HCT116 (cell line): ENCODE results near the gene CERK. TPM values are rescaled to one million over a fixed set of nuclear protein-coding genes. Genes with fewer than 3 reads are reported as not detected.

Source experiments
- ATAC-seq: fragments of 200-7000 bp; cut with Tn5 transposase; 2 replicates; pipeline ENCODE4 v1.9.1; 2020; ENCODE audit warnings: mild to moderate bottlenecking, moderate library complexity
- BruUV-seq: library from RNA; stranded (reverse); fragments of 400-500 nt; replicated peaks from 2 replicates; lab custom pipeline; 2021; lab: Mats Ljungman, UMichigan
- CTCF ChIA-PET: fragments of 300-600 bp; sonication (Branson Sonifier 250); formaldehyde crosslinking; loops from one replicate; lab custom pipeline; 2021; ENCODE audit warnings: antibody characterized with exemption; lab: Charles Lee
- POLR2A ChIA-PET: fragments of 300-600, 350-600 bp; sonication (Branson Sonifier 250); formaldehyde crosslinking; loops from one replicate; lab custom pipeline; 2021; ENCODE audit warnings: antibody characterized with exemption; lab: Charles Lee
- RAD21 ChIA-PET, 2 experiments: fragments of 300-600 bp; sonication (Branson Sonifier 250); formaldehyde crosslinking; loops; one replicate each; lab custom pipeline; 2023; ENCODE audit warnings: low total read pairs in 2 of 2; ENCODE audit not compliant: uncharacterized antibody in 2 of 2, unreplicated experiment in 2 of 2, low non-redundant PET in 1 of 2; lab: Charles Lee
- DNase-seq: peaks from one replicate; pipeline ENCODE4 v3.0.0-alpha.2; 2010; ENCODE audit warnings: low read depth, low spot score
- H2AFZ ChIP-seq: fragments of 200-600 bp; shearing (Covaris generic), sonication (generic); 2 replicates; pipeline ENCODE4 v1.6.1; 2017; ENCODE audit warnings: low read depth, mixed run types, mixed read lengths, antibody characterized with exemption, low read length; ENCODE audit not compliant: poor library complexity, severe bottlenecking
- H3K27ac ChIP-seq: 2 replicates; pipeline ENCODE4 v1.5.1; 2012; ENCODE audit warnings: low read depth, low read length
- H3K27me3 ChIP-seq: fragments of 200-600 bp; sonication (generic); 2 replicates; pipeline ENCODE4 v1.6.1; 2016; ENCODE audit warnings: mixed run types, low read length, mixed read lengths; ENCODE audit not compliant: insufficient read depth
- H3K36me3 ChIP-seq, 2 experiments: fragments of 200-500 bp in 1 of 2; fragments of 200-600 bp in 1 of 2; sonication (Bioruptor generic) in 1 of 2; sonication (generic) in 1 of 2; 2 replicates each; pipeline versions ENCODE4 v1.5.1 to v1.6.1; 2014 to 2016; ENCODE audit warnings: low read length in 2 of 2, inconsistent platforms in 1 of 2, mixed read lengths in 1 of 2, mixed run types in 1 of 2; ENCODE audit not compliant: insufficient read depth in 2 of 2, control insufficient read depth in 1 of 2
- H3K4me1 ChIP-seq, 2 experiments: fragments of 200-600 bp in 1 of 2; sonication (generic) in 1 of 2; 2 replicates each; pipeline versions ENCODE4 v1.5.1 to v1.6.1; 2012 to 2017; ENCODE audit warnings: low read length in 2 of 2, inconsistent platforms in 1 of 2, mild to moderate bottlenecking in 1 of 2, mixed read lengths in 1 of 2, mixed run types in 1 of 2, moderate library complexity in 1 of 2; ENCODE audit not compliant: insufficient read depth in 2 of 2, control insufficient read depth in 1 of 2
- H3K4me2 ChIP-seq: fragments of 200-600 bp; sonication (generic); 2 replicates; pipeline ENCODE4 v1.6.1; 2017; ENCODE audit warnings: mixed run types, low read length, mixed read lengths
- H3K4me3 ChIP-seq, 2 experiments: fragments of 200-600 bp in 1 of 2; sonication (generic) in 1 of 2; replicated peaks in 1 of 2; 2 replicates each; pipeline ENCODE4 v1.5.1; 2011 to 2016; ENCODE audit warnings: low read length in 2 of 2, control low read depth in 1 of 2, low read depth in 1 of 2, mild to moderate bottlenecking in 1 of 2, mixed read lengths in 1 of 2, mixed run types in 1 of 2
- H3K79me2 ChIP-seq: fragments of 200-600 bp; sonication (generic); 2 replicates; pipeline ENCODE4 v1.6.1; 2017; ENCODE audit warnings: mild to moderate bottlenecking, mixed run types, low read length, moderate library complexity, mixed read lengths; ENCODE audit not compliant: insufficient read depth
- H3K9ac ChIP-seq: fragments of 200-600 bp; sonication (generic); 2 replicates; pipeline ENCODE4 v1.6.1; 2016; ENCODE audit warnings: low read length, mixed read lengths
- H3K9me2 ChIP-seq: fragments of 200-600 bp; sonication (generic), shearing (Covaris generic); 2 replicates; pipeline ENCODE4 v1.6.1; 2017; ENCODE audit warnings: mixed run types, mild to moderate bottlenecking, moderate library complexity; ENCODE audit not compliant: insufficient read depth
- H3K9me3 ChIP-seq, 2 experiments: fragments of 200-500 bp in 1 of 2; fragments of 200-600 bp in 1 of 2; sonication (Bioruptor generic) in 1 of 2; sonication (generic) in 1 of 2; 2 replicates each; pipeline ENCODE4 v1.6.1; 2014 to 2017; ENCODE audit warnings: low read length in 2 of 2, mixed read lengths in 2 of 2, inconsistent platforms in 1 of 2, low read depth in 1 of 2, mild to moderate bottlenecking in 1 of 2, mixed run types in 1 of 2, moderate library complexity in 1 of 2; ENCODE audit not compliant: control insufficient read depth in 1 of 2, insufficient read depth in 1 of 2
- H4K20me1 ChIP-seq: fragments of 200-600 bp; sonication (generic), shearing (Covaris generic); 2 replicates; pipeline ENCODE4 v1.6.1; 2017; ENCODE audit warnings: mixed run types, mild to moderate bottlenecking, moderate library complexity; ENCODE audit not compliant: insufficient read depth
- ATF3 ChIP-seq: IDR thresholded peaks from 2 replicates; pipeline ENCODE4 v1.6.1; 2012
- CBX3 ChIP-seq: IDR thresholded peaks from 2 replicates; pipeline ENCODE4 v1.6.1; 2012; ENCODE audit warnings: low read depth
- CEBPB ChIP-seq: IDR thresholded peaks from 2 replicates; pipeline ENCODE4 v1.6.1; 2012; ENCODE audit warnings: low read depth
- ELF1 ChIP-seq: IDR thresholded peaks from 2 replicates; pipeline ENCODE4 v1.6.1; 2012; ENCODE audit warnings: low read depth, borderline replicate concordance
- EZH2phosphoT487 ChIP-seq: fragments of 200-600 bp; IDR thresholded peaks from 2 replicates; pipeline ENCODE4 v1.6.1; 2018; ENCODE audit warnings: antibody characterized with exemption, borderline replicate concordance
- FOSL1 ChIP-seq: IDR thresholded peaks from 2 replicates; pipeline ENCODE4 v1.6.1; 2012; ENCODE audit warnings: low read depth
- MAX ChIP-seq: IDR thresholded peaks from 2 replicates; pipeline ENCODE4 v1.6.1; 2012
- POLR2A ChIP-seq: IDR thresholded peaks from 2 replicates; pipeline ENCODE4 v1.7.0; 2011; ENCODE audit warnings: borderline replicate concordance; ENCODE audit not compliant: insufficient read depth, insufficient read length; ENCODE audit errors: extremely low read depth
- POLR2AphosphoS5 ChIP-seq: IDR thresholded peaks from 2 replicates; pipeline ENCODE4 v1.6.1; 2011; ENCODE audit warnings: mild to moderate bottlenecking, low read depth, low read length, moderate library complexity
- RAD21 ChIP-seq: IDR thresholded peaks from 2 replicates; pipeline ENCODE4 v1.6.1; 2012; ENCODE audit warnings: low read depth, mild to moderate bottlenecking
- REST ChIP-seq: IDR thresholded peaks from 2 replicates; pipeline ENCODE4 v1.6.1; 2012; ENCODE audit warnings: low read depth
- SIN3A ChIP-seq: IDR thresholded peaks from 2 replicates; pipeline ENCODE4 v1.6.1; 2012; ENCODE audit warnings: low read depth
- SP1 ChIP-seq: IDR thresholded peaks from 2 replicates; pipeline ENCODE4 v1.6.1; 2012; ENCODE audit warnings: low read depth
- SRF ChIP-seq: IDR thresholded peaks from 2 replicates; pipeline ENCODE4 v1.6.1; 2012; ENCODE audit warnings: low read depth
- ZBTB33 ChIP-seq: IDR thresholded peaks from 2 replicates; pipeline ENCODE4 v1.6.1; 2011; ENCODE audit warnings: mild to moderate bottlenecking, low read length, moderate library complexity; ENCODE audit not compliant: insufficient replicate concordance; ENCODE audit errors: extremely low read depth
- ZFX ChIP-seq: fragments of 450-650 bp; IDR thresholded peaks from 2 replicates; pipeline ENCODE4 v1.6.1; 2017
- ZNF274 ChIP-seq: fragments of 200-500 bp; sonication (Bioruptor generic); IDR thresholded peaks from 2 replicates; pipeline ENCODE4 v1.6.1; 2014; ENCODE audit warnings: mild to moderate bottlenecking, low read depth, low read length, inconsistent platforms
- intact Hi-C: fragments of 100-400 bp; cut with micrococcal nuclease; formaldehyde crosslinking; loops from 2 replicates; pipeline ENCODE4 v1.10.0; 2022
- total RNA-seq: library from RNA; stranded (reverse); gene quantifications from one replicate; pipeline ENCODE4 v1.2.1, GENCODE V29; 2021; ENCODE audit not compliant: unreplicated experiment

Gene CERK
- total RNA-seq, 1 experiment from 2014 or later = 35.0 TPM

GRCh38 chr22:46703171-46703995, 34.7 kb downstream of the CERK start (continued):
- TF ChIP-seq ZBTB33 = no peak

- H3K9ac ChIP-seq = no peak overlapping the region
- BruUV-seq = no TSS peak
- ATAC-seq (no peak), DNase-seq (no peak)
- ChIA-PET CTCF (no interaction called here), POLR2A (no interaction called here), RAD21 (no interaction called here)
- no peaks in the 10 kb centered on the region for H3K9me2 ChIP-seq
- H2AFZ ChIP-seq = no peak overlapping the region
- H3K79me2 ChIP-seq = no peaks in the 10 kb centered on the region
- no peaks in the 10 kb centered on the region for H3K9me3 ChIP-seq
- peaks cover 0 to 24% of the 10 kb centered on the region in 2 experiments; a peak in 3 of 4 replicates for H3K36me3 ChIP-seq
- H3K4me1 ChIP-seq = no peaks in the 10 kb centered on the region
- intact Hi-C loops = no loop called here
- H3K4me3 ChIP-seq = no peak overlapping the region
- no peak overlapping the region for H3K4me2 ChIP-seq
- H4K20me1 ChIP-seq = no peaks in the 10 kb centered on the region
- no peak overlapping the region for H3K27ac ChIP-seq
- no peaks in the 10 kb centered on the region for H3K27me3 ChIP-seq
- no peak for TF ChIP-seq ELF1
- no peak for TF ChIP-seq POLR2AphosphoS5
- TF ChIP-seq SRF = no peak
- no peak for TF ChIP-seq EZH2phosphoT487
- no peak for TF ChIP-seq REST
- TF ChIP-seq CEBPB = no peak
- no peak for TF ChIP-seq MAX
- no peak for TF ChIP-seq ATF3
- TF ChIP-seq POLR2A = no peak
- no peak for TF ChIP-seq CBX3
- TF ChIP-seq FOSL1 = no peak
- no peak for TF ChIP-seq ZFX
- no peak for TF ChIP-seq SP1
- no peak for TF ChIP-seq SIN3A
- TF ChIP-seq ZNF274 = no peak
- TF ChIP-seq RAD21 = no peak
- TF ChIP-seq ZBTB33 = no peak
Measured at GRCh38 chr22:46701262-46701661, 36.8 kb downstream of the CERK start.
